Ovary (tissue), 9 donors: ENCODE results near the gene PSME3. TPM values are rescaled to one million over a fixed set of nuclear protein-coding genes. Genes with fewer than 3 reads are reported as not detected.

Experiments
- DNase-seq, 5 donors: peaks; one replicate each; pipeline ENCODE4 v3.0.0-alpha.2; 2019 to 2020
- H3K27ac ChIP-seq, 2 donors: fragments of 200-600 bp; one replicate each; pipeline versions ENCODE4 v1.5.1 to v1.8.0; 2019 to 2022
- H3K27me3 ChIP-seq: fragments of 200-600 bp; one replicate; pipeline ENCODE4 v1.8.0; 2022
- H3K36me3 ChIP-seq: fragments of 200-600 bp; sonication (generic); one replicate; pipeline ENCODE4 v1.5.1; 2019
- H3K4me1 ChIP-seq: one replicate; pipeline ENCODE4 v1.8.1; 2013; ENCODE audit warnings: mild to moderate bottlenecking, moderate library complexity; ENCODE audit not compliant: insufficient read depth
- H3K4me3 ChIP-seq: fragments of 200-600 bp; sonication (generic); one replicate; pipeline ENCODE4 v1.5.1; 2017
- H3K9me3 ChIP-seq, 2 donors: fragments of 200-600 bp in 1 of 2; sonication (generic) in 1 of 2; one replicate each; pipeline versions ENCODE4 v1.5.1 to v1.8.1; 2013 to 2019; ENCODE audit warnings: mild to moderate bottlenecking in 1 of 2, moderate library complexity in 1 of 2
- CTCF ChIP-seq, 3 donors: fragments of 450-650 bp in 2 of 3; fragments of 200-600 bp in 1 of 3; IDR thresholded peaks; one replicate each; pipeline versions ENCODE4 v1.5.1 to v1.8.0; 2016 to 2022; ENCODE audit warnings: antibody characterized with exemption in 3 of 3, mild to moderate bottlenecking in 1 of 3
- EP300 ChIP-seq: sonication (generic); formaldehyde crosslinking; IDR thresholded peaks from one replicate; pipeline ENCODE4 v1.6.1; 2017; ENCODE audit warnings: antibody characterized with exemption
- POLR2A ChIP-seq: fragments of 450-650 bp; IDR thresholded peaks from one replicate; pipeline ENCODE4 v1.6.1; 2017; ENCODE audit warnings: antibody characterized with exemption, mild to moderate bottlenecking, moderate library complexity
- WGBS, 3 donors: extraction: QIAGEN DNeasy Blood & Tissue Kit in 1 of 3; methylation state at CpG; one replicate each; pipeline versions ENCODE4 v1.1.5 to v1.1.7; 2013 to 2017; 5-methylcytosine and 5-hydroxymethylcytosine counted together
- intact Hi-C, 4 donors: fragments of 100-400 bp; cut with DNase I; formaldehyde crosslinking; loops; one replicate each; pipeline versions ENCODE4 v1.11.0 to v1.15.1; 2022 to 2023
- polyA plus RNA-seq, 2 donors: library from polyadenylated mRNA; stranded (reverse); fragments of 200-250 nt in 1 of 2; fragments of 350-450 nt in 1 of 2; fragmentation: Illumina TruSeq in 1 of 2; extraction: RNeasy Lipid Tissue Mini Kit (QIAGEN cat#74804) in 1 of 2; gene quantifications; one replicate each; pipeline ENCODE4 v1.2.3, GENCODE V29; 2013 to 2014
- total RNA-seq, 7 donors: library from RNA; depleted of rRNA in 2 of 7; stranded (reverse); fragments of >200 nt in 2 of 7; fragmentation: NEBNext Ultra II Directional in 3 of 7; extraction: Animal tissue kit (Norgen Biotek cat#: 25700) in 3 of 7; gene quantifications; one replicate each; pipeline versions ENCODE4 v1.1.0 to v1.2.4, GENCODE V29; 2016 to 2023
- donor health status: DM: no; HTN: no; CAD: no; lungs with moderate emphysema.
- donor health status: DM: no; HTN: no; CAD: no.
- donor health status: Bipolar disorder and iron deficiency.
- donor health status: DM: yes; HTN: yes; CAD: no.
- donor health status: DM: no; HTN: no; CAD: no.
- donor health status: DM: yes; HTN: yes; CAD: no.

Gene PSME3
- total and polyA plus RNA-seq, 9 donors: 28.6 to 118 (median 61.9) TPM

GRCh38 chr17:42843358-42843934 lies 10.2 kb downstream of the PSME3 start:
- peak in 1 of 5 donors; percentile 47 for DNase-seq
- WGBS, 3 donors: 32 to 37% (median 36%) methylated on average over 6 of the region's 6 CpGs

GRCh38 chr17:42844271-42844670 lies 11.1 kb downstream of the PSME3 start, which contains the start of gene AOC2:
AOC2 (plus strand) TSS chr17:42844580; CDS start chr17:42844627, 47 bp downstream.
- H3K36me3 ChIP-seq: no peaks in the 10 kb centered on the region
- intact Hi-C loops: loop anchor here in 2 of 4 donors (5.0 to 10.0 kb wide), 2 partner anchors 93 to 151 kb away; partner anchors contain the start of gene RPL27 (in 1 of the 2)
- H3K9me3 ChIP-seq: no peaks in the 10 kb centered on the region
- no peak for DNase-seq
- TF ChIP-seq EP300 (no peak), CTCF (IDR thresholded peaks at IDR 0.05) (no peak), POLR2A (no peak)
- WGBS, 3 donors: 27 to 47% (median 42%) methylated on average over 4 of the region's 4 CpGs
- no peaks in the 10 kb centered on the region for H3K27me3 ChIP-seq
- no peak within 1 kb of the TSS for H3K27ac ChIP-seq
- H3K4me3 ChIP-seq: no peak within 1 kb of the TSS
- no peaks in the 10 kb centered on the region for H3K4me1 ChIP-seq

More at GRCh38 chr17:42843358-42843934, 10.2 kb downstream of the PSME3 start:
- intact Hi-C loops: loop anchor here in 2 of 4 donors (5.0 to 10.0 kb wide), 2 partner anchors 94 to 151 kb away; partner anchors contain the start of gene RPL27 (in 1 of the 2)
- H3K36me3 ChIP-seq: no peaks in the 10 kb centered on the region
- H3K4me1 ChIP-seq: no peaks in the 10 kb centered on the region
- H3K27ac ChIP-seq: no peak overlapping the region
- H3K4me3 ChIP-seq: no peak overlapping the region
- no peak for TF ChIP-seq EP300
- peak; percentile 64 to 88 (median 87) for TF ChIP-seq CTCF (IDR thresholded peaks at IDR 0.05)
- H3K9me3 ChIP-seq: no peaks in the 10 kb centered on the region
- H3K27me3 ChIP-seq: no peaks in the 10 kb centered on the region

GRCh38 chr17:42844761-42845555 lies 11.8 kb downstream of the PSME3 start:
- peaks cover under 1% of the 10 kb centered on the region for H3K4me1 ChIP-seq
- DNase-seq: no peak
- H3K36me3 ChIP-seq: no peaks in the 10 kb centered on the region
- intact Hi-C loops: loop anchor here (5.0 to 10.0 kb wide), 3 partner anchors 87 to 150 kb away; partner anchors contain the start of gene RPL27 (in 1 of the 4)
- WGBS, 3 donors: 78 to 84% (median 80%) methylated on average over 24 of the region's 24 CpGs
- H3K9me3 ChIP-seq: no peaks in the 10 kb centered on the region
- no peaks in the 10 kb centered on the region for H3K27me3 ChIP-seq
- TF ChIP-seq POLR2A (no peak), EP300 (no peak), CTCF (IDR thresholded peaks at IDR 0.05) (no peak)
- no peak overlapping the region for H3K27ac ChIP-seq
- no peak overlapping the region for H3K4me3 ChIP-seq

GRCh38 chr17:42845556-42845917 lies 12.3 kb downstream of the PSME3 start:
- no peaks in the 10 kb centered on the region for H3K36me3 ChIP-seq

More at GRCh38 chr17:42845556-42845917, 12.3 kb downstream of the PSME3 start:
- intact Hi-C loops: loop anchor here in 3 of 4 donors (5.0 to 10.0 kb wide), 3 partner anchors 87 to 149 kb away; partner anchors contain the start of gene RPL27 (in 1 of the 3)
- no peak for TF ChIP-seq CTCF (IDR thresholded peaks at IDR 0.05)
- TF ChIP-seq EP300: no peak
- no peak for TF ChIP-seq POLR2A
- no peak for DNase-seq
- Histone ChIP-seq H3K27me3 (no peaks in the 10 kb centered on the region), H3K27ac (no peak overlapping the region), H3K4me1 (peaks cover 3% of the 10 kb centered on the region), H3K4me3 (no peak overlapping the region), H3K9me3 (no peaks in the 10 kb centered on the region)
- WGBS, 3 donors: 85 to 90% (median 85%) methylated on average over 12 of the region's 12 CpGs
